Calu3 (cell line): ENCODE measurements around the gene TMEM234. TPM values are rescaled to one million over a fixed set of nuclear protein-coding genes. Genes with fewer than 3 reads are reported as not detected.

Experiments used
- BruUV-seq: library from RNA; stranded (reverse); fragments of 400-500 nt; replicated peaks from 2 replicates; lab custom pipeline; 2021; lab: Mats Ljungman, UMichigan
- CTCF ChIA-PET: fragments of 300-600 bp; sonication (Branson Sonifier 250); formaldehyde crosslinking; loops from one replicate; lab custom pipeline; 2022; ENCODE audit warnings: antibody characterized with exemption; lab: Charles Lee
- DNase-seq: peaks from one replicate; pipeline ENCODE4 v3.0.0; 2022
- H3K27ac Mint-ChIP-seq: one replicate; pipeline ENCODE4 v1.8.0; 2022; ENCODE audit warnings: mixed read lengths; ENCODE audit not compliant: unreplicated experiment
- H3K27me3 Mint-ChIP-seq: one replicate; pipeline ENCODE4 v1.8.0; 2022; ENCODE audit warnings: mixed read lengths; ENCODE audit not compliant: unreplicated experiment
- H3K36me3 Mint-ChIP-seq: one replicate; pipeline ENCODE4 v1.8.0; 2022; ENCODE audit warnings: mild to moderate bottlenecking, moderate library complexity, mixed read lengths; ENCODE audit not compliant: insufficient read depth, unreplicated experiment
- H3K4me1 Mint-ChIP-seq: one replicate; pipeline ENCODE4 v1.8.0; 2022; ENCODE audit warnings: mild to moderate bottlenecking, low read depth, mixed read lengths; ENCODE audit not compliant: unreplicated experiment
- H3K4me3 Mint-ChIP-seq: one replicate; pipeline ENCODE4 v1.8.0; 2022; ENCODE audit warnings: mild to moderate bottlenecking, low read depth, moderate library complexity, mixed read lengths; ENCODE audit not compliant: unreplicated experiment
- H3K9me3 Mint-ChIP-seq: one replicate; pipeline ENCODE4 v1.8.0; 2022; ENCODE audit warnings: low read depth, mixed read lengths; ENCODE audit not compliant: unreplicated experiment
- intact Hi-C: fragments of 100-400 bp; cut with micrococcal nuclease; formaldehyde crosslinking; loops from one replicate; pipeline ENCODE4 v1.10.0; 2022; ENCODE audit not compliant: unreplicated experiment
- total RNA-seq: library from RNA; stranded (reverse); gene quantifications from 2 replicates; pipeline ENCODE4 v1.2.3, GENCODE V29; 2022
- TF ChIP-seq, protein P1 (sequence below): fragments of 200-600 bp; IDR thresholded peaks from one replicate; pipeline ENCODE4 v1.8.0; 2022; ENCODE audit warnings: antibody characterized with exemption; ENCODE audit not compliant: unreplicated experiment

The TMEM234 gene
- total RNA-seq, 1 experiment from 2014 or later = 35.5 TPM

DNA sequence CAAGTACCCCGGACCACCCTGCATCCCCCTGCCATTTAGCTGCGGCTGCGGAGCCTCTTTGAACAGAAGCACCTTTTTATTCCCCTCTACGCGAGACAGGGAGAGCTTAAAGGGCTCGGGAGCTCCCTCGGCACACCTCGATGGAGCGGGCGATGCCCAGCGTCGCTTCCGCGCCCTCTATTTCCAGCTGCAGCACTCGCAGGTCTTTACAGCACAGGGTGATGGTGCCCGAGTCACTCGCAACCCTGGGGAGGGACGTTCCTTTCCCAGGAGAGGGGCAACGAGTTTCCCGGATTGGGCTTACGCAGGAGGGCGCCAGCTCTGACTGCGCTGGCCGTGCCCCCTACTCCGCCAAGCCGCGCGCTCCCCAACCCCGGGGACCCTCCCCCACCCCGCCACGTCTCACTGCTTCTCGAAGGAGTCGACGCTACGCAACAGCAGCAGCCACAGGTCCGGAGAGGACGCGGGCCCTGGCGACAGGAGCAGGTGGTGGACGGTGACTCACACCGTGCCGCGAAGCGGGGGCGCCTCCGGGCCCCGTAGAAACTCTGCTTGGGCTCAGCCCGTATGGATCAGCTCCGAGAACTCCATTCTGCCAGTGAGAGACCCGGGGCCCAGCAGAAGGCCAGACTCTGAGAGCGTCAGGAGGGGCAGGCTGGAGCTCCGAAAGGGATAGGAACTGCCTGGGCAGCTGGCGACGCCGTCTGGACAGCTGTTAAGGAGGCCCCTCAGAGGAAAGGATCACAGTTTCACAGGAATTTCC is 19.0 kb upstream of the TMEM234 start:
- H3K4me3 Mint-ChIP-seq = peak overlapping the region; percentile 88
- no TSS peak for BruUV-seq
- CTCF ChIA-PET = interaction anchor here (0.6 to 1.9 kb wide), 10 partner anchors 9 to 1895 kb away, joined by 3 to 15 read pairs (median 4); no protein-coding TSS in a partner anchor
- TF ChIP-seq, protein P1, sequence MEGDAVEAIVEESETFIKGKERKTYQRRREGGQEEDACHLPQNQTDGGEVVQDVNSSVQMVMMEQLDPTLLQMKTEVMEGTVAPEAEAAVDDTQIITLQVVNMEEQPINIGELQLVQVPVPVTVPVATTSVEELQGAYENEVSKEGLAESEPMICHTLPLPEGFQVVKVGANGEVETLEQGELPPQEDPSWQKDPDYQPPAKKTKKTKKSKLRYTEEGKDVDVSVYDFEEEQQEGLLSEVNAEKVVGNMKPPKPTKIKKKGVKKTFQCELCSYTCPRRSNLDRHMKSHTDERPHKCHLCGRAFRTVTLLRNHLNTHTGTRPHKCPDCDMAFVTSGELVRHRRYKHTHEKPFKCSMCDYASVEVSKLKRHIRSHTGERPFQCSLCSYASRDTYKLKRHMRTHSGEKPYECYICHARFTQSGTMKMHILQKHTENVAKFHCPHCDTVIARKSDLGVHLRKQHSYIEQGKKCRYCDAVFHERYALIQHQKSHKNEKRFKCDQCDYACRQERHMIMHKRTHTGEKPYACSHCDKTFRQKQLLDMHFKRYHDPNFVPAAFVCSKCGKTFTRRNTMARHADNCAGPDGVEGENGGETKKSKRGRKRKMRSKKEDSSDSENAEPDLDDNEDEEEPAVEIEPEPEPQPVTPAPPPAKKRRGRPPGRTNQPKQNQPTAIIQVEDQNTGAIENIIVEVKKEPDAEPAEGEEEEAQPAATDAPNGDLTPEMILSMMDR = no peak
- DNase-seq = peak; percentile 64
- no peaks in the 10 kb centered on the region for H3K27me3 Mint-ChIP-seq
- H3K27ac Mint-ChIP-seq = peak overlapping the region; percentile 64
- H3K36me3 Mint-ChIP-seq = peaks cover 14% of the 10 kb centered on the region
- intact Hi-C loops = loop anchor here (5.0 to 10.0 kb wide), 2 partner anchors 54 to 76 kb away; partner anchors contain the start of gene HDAC1
- H3K9me3 Mint-ChIP-seq = no peaks in the 10 kb centered on the region
- H3K4me1 Mint-ChIP-seq = no peaks in the 10 kb centered on the region

GRCh38 chr1:32240140-32240951 is 18.2 kb upstream of the TMEM234 start:
- intact Hi-C loops = loop anchor here (5.0 to 10.0 kb wide), 2 partner anchors 54 to 77 kb away; partner anchors contain the start of gene HDAC1
- DNase-seq = peak; percentile 77

GRCh38 chr1:32239790-32240139 is 17.6 kb upstream of the TMEM234 start:
- Mint-ChIP-seq H3K4me3 (peak overlapping the region; percentile 88), H3K4me1 (no peaks in the 10 kb centered on the region), H3K9me3 (no peaks in the 10 kb centered on the region), H3K27ac (no peak overlapping the region), H3K27me3 (no peaks in the 10 kb centered on the region), H3K36me3 (peaks cover 14% of the 10 kb centered on the region)
- no peak for DNase-seq
- BruUV-seq = no TSS peak
- CTCF ChIA-PET = interaction anchor here (0.5 to 1.8 kb wide), 5 partner anchors 24 to 85 kb away, joined by 3 to 7 read pairs (median 5); no protein-coding TSS in a partner anchor
- TF ChIP-seq, protein P1 = no peak
- intact Hi-C loops = loop anchor here (5.0 to 10.0 kb wide), 2 partner anchors 55 to 78 kb away; partner anchors contain the start of gene HDAC1

More at GRCh38 chr1:32240140-32240951, 18.2 kb upstream of the TMEM234 start:
- H3K27ac Mint-ChIP-seq = peak overlapping the region; percentile 64
- H3K9me3 Mint-ChIP-seq = no peaks in the 10 kb centered on the region
- TSS peak; percentile 31 for BruUV-seq
- TF ChIP-seq, protein P1 = no peak
- H3K4me3 Mint-ChIP-seq = peak overlapping the region; percentile 88
- CTCF ChIA-PET = interaction anchor here (0.6 to 1.9 kb wide), 12 partner anchors 10 to 308 kb away, joined by 3 to 15 read pairs (median 4); no protein-coding TSS in a partner anchor
- peaks cover 14% of the 10 kb centered on the region for H3K36me3 Mint-ChIP-seq
- H3K27me3 Mint-ChIP-seq = no peaks in the 10 kb centered on the region
- H3K4me1 Mint-ChIP-seq = no peaks in the 10 kb centered on the region

DNA sequence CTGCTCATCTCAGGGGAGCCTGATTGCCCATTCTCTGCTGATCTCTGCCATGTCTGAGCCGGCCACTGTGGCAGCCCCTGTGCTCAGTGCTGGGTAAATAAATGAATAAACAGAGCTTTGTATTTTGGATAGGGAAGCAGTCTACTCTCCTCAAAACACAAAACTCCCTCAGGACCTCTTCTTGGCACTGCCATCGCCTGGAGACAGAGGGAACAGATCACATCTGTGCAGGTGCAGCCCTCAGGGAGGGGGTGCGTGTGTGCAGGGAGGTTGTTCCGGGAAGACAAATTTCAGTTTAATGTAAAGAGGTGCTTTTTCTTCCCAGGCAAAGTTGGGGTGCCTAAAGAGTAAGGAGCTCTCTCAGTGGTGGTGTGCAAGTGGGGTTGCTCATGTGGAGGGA is 17.2 kb upstream of the TMEM234 start:
- no peak for DNase-seq
- H3K36me3 Mint-ChIP-seq = peaks cover 15% of the 10 kb centered on the region
- TF ChIP-seq, protein P1 = no peak
- CTCF ChIA-PET = interaction anchor here (0.5 to 1.6 kb wide), 2 partner anchors 16 to 82 kb away, joined by 3 to 7 read pairs; no protein-coding TSS in a partner anchor
- no peak overlapping the region for H3K27ac Mint-ChIP-seq
- no peaks in the 10 kb centered on the region for H3K4me1 Mint-ChIP-seq
- H3K9me3 Mint-ChIP-seq = no peaks in the 10 kb centered on the region
- H3K27me3 Mint-ChIP-seq = no peaks in the 10 kb centered on the region
- intact Hi-C loops = no loop called here
- peak overlapping the region; percentile 88 for H3K4me3 Mint-ChIP-seq
- no TSS peak for BruUV-seq
